Ectodermal cell (in vitro differentiated cells): ENCODE measurements around the gene KIF5C.

Experiments used
- H3K27ac ChIP-seq: 2 replicates; pipeline ENCODE4 v1.7.0; 2013; ENCODE audit warnings: mild to moderate bottlenecking, low read depth, low read length; ENCODE audit not compliant: insufficient read depth, poor library complexity, severe bottlenecking
- H3K27me3 ChIP-seq: 2 replicates; pipeline ENCODE4 v1.7.0; 2013; ENCODE audit warnings: mild to moderate bottlenecking, low read length; ENCODE audit not compliant: insufficient read depth, control insufficient read depth, poor library complexity, severe bottlenecking
- H3K36me3 ChIP-seq: one replicate; pipeline ENCODE4 v1.7.0; 2013; ENCODE audit warnings: low read length; ENCODE audit not compliant: control insufficient read depth, insufficient read depth
- H3K4me1 ChIP-seq: one replicate; pipeline ENCODE4 v1.7.0; 2013; ENCODE audit warnings: low read length; ENCODE audit not compliant: control insufficient read depth, insufficient read depth
- H3K4me3 ChIP-seq: 2 replicates; pipeline ENCODE4 v1.7.0; 2013; ENCODE audit warnings: low read depth, low read length, control low read depth; ENCODE audit not compliant: insufficient read depth
- H3K9me3 ChIP-seq: 2 replicates; pipeline ENCODE4 v1.7.0; 2013; ENCODE audit warnings: mild to moderate bottlenecking, low read length, moderate library complexity; ENCODE audit not compliant: control insufficient read depth
- WGBS, 2 experiments: methylation state at CpG; one replicate each; pipeline ENCODE4 v1.1.7; 2013; ENCODE audit warnings: missing lambda C conversion rate in 2 of 2; 5-methylcytosine and 5-hydroxymethylcytosine counted together

Gene KIF5C

DNA sequence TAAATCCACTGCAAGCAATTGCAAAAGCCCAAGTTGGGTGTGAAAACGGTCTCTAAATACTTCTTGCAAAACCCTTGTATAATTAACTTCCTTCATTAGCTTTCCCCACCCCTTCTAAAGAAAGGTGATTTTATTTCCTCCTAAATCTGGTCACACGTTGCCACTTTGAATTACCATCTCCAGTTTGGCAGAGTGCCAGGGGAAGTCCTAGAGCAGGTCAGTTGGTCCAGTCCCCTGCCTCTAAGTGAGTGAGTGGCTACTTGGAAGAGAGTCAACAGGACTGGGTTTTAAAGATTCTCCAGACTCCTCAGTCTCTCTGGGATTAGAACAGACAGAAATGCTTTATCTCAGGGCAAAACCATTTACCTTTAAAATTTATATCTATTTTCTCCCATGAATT, 144.7 kb downstream of the KIF5C start:
- Histone ChIP-seq H3K4me3 (no peak overlapping the region), H3K27me3 (no peaks in the 10 kb centered on the region), H3K9me3 (no peaks in the 10 kb centered on the region), H3K4me1 (no peaks in the 10 kb centered on the region), H3K36me3 (no peaks in the 10 kb centered on the region), H3K27ac (no peak overlapping the region)
- WGBS, 2 experiments, result 86 to 89% methylated on average over 2 of the region's 2 CpGs

DNA sequence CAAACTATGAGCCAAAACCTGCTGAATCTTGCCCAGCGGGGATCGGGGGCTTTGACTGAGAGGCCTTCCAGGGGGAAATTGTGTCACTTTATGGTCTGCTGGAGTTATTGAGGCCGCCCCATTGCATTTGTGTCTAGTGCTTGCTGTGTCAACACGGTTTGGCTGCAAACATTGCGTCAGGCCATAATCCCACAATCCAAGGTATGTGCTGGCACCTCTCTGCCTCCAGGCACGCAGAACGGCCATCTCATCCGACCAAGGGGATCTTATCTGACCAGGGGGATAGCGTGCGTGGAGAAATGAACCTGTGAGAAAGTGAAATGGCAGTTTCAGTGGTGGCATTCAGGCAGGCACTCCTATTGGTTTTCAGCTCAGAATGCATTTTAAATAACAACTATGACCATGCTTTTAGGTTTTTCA, 145.4 kb downstream of the KIF5C start:
- Histone ChIP-seq H3K9me3 (no peaks in the 10 kb centered on the region), H3K4me1 (no peaks in the 10 kb centered on the region), H3K36me3 (no peaks in the 10 kb centered on the region), H3K4me3 (no peak overlapping the region), H3K27me3 (no peaks in the 10 kb centered on the region), H3K27ac (no peak overlapping the region)
- WGBS, 2 experiments, result 94 to 96% methylated on average over 10 of the region's 10 CpGs

DNA sequence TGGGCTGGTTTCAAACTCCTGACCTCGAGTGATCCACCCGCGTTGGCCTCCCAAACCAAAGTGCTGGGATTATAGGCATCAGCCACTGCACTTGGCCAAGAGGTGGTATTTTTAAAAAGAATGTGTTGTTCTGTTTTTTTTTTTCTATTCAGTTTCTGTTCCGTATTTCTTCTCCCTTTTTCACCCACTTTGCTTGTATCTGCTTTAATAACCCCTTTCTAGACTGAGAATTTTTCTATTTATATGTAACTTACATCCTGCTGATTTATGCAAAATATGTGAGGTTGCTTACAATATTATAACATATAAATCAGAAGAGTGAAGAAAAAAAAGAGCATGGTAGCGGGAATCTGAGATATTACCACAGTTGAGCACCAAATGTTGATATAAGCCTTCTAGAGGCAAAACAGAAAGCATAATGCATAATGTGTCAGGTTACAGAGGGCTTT, 146.3 kb downstream of the KIF5C start:
- WGBS, 2 experiments, result 91 to 99% methylated on average over 4 of the region's 5 CpGs
- Histone ChIP-seq H3K9me3 (no peaks in the 10 kb centered on the region), H3K4me3 (no peak overlapping the region)

GRCh38 chr2:149021761-149022160, 146.7 kb downstream of the KIF5C start:
- Histone ChIP-seq H3K4me1 (no peaks in the 10 kb centered on the region), H3K27ac (no peak overlapping the region), H3K9me3 (no peaks in the 10 kb centered on the region), H3K27me3 (no peaks in the 10 kb centered on the region), H3K36me3 (no peaks in the 10 kb centered on the region), H3K4me3 (no peak overlapping the region)
- WGBS, 2 experiments, result 95 to 97% methylated on average over 6 of the region's 6 CpGs

More for the DNA sequence above, 146.3 kb downstream of the KIF5C start:
- H3K27me3 ChIP-seq, result no peaks in the 10 kb centered on the region
- no peak overlapping the region for H3K27ac ChIP-seq
- H3K4me1 ChIP-seq, result no peaks in the 10 kb centered on the region
- no peaks in the 10 kb centered on the region for H3K36me3 ChIP-seq

DNA sequence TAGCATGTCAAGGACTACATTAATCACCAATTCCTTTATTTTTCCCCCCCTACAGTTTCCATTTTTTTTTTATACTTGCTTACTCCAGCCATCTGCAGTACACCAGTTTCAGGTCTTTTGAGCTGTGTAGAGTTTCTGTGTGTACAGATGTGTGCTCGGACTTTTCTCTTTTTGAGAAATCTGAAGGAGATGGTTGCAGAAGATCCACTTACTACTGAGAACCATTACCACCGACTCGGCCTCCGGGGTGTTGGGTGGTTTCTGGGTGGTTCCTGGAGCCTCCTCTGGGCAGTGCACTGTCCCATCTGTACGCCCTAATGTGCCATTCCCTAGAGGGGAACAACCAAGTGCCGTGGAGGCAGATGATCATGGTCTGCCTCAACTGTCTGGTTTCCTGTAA, 148.1 kb downstream of the KIF5C start:
- no peak overlapping the region for H3K27ac ChIP-seq
- peaks cover 10% of the 10 kb centered on the region for H3K4me1 ChIP-seq
- no peaks in the 10 kb centered on the region for H3K36me3 ChIP-seq
- 93 to 97% methylated on average over 6 of the region's 6 CpGs for WGBS, 2 experiments
- no peak overlapping the region for H3K4me3 ChIP-seq
- no peaks in the 10 kb centered on the region for H3K9me3 ChIP-seq
- no peaks in the 10 kb centered on the region for H3K27me3 ChIP-seq

- Histone ChIP-seq H3K9me3 (no peaks in the 10 kb centered on the region), H3K36me3 (no peaks in the 10 kb centered on the region), H3K27ac (no peak overlapping the region), H3K4me3 (no peak overlapping the region), H3K27me3 (no peaks in the 10 kb centered on the region), H3K4me1 (peaks cover 10% of the 10 kb centered on the region)
- WGBS, 2 experiments, result 41 to 51% methylated on average over 6 to 7 of the region's 7 CpGs
These were observed 152.7 kb downstream of the KIF5C start for GRCh38 chr2:149027590-149028250.

DNA sequence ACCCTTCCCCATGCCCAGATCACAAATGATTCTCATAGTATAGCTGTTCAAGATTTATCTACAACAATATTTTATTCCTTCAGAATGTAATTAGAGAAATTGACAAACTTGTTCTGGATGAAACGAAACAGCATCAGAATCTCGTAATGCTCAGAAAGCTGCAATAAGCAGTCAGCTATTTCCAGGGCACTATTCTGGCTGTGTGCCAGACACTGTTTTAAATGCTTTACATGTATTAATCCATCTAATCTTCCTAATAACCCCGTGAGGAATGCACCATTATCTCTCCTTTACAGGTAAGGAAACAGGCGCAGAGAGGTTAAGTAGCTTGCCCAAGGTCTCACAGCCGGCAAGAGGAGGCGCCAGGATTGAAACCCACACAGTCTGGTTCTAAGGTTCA, 153.3 kb downstream of the KIF5C start:
- no peaks in the 10 kb centered on the region for H3K27me3 ChIP-seq

GRCh38 chr2:149028891-149029290, 153.9 kb downstream of the KIF5C start:
- H3K4me3 ChIP-seq, result no peak overlapping the region
- H3K36me3 ChIP-seq, result no peaks in the 10 kb centered on the region
- peaks cover 10% of the 10 kb centered on the region for H3K4me1 ChIP-seq
- no peaks in the 10 kb centered on the region for H3K9me3 ChIP-seq
- no peaks in the 10 kb centered on the region for H3K27me3 ChIP-seq
- H3K27ac ChIP-seq, result no peak overlapping the region
- WGBS, 2 experiments, result 88 to 94% methylated on average over 1 to 2 of the region's 2 CpGs

More for the DNA sequence above, 153.3 kb downstream of the KIF5C start:
- Histone ChIP-seq H3K4me3 (no peak overlapping the region), H3K36me3 (no peaks in the 10 kb centered on the region), H3K27ac (no peak overlapping the region), H3K9me3 (no peaks in the 10 kb centered on the region), H3K4me1 (peaks cover 10% of the 10 kb centered on the region)
- 91 to 93% methylated on average over 6 of the region's 6 CpGs for WGBS, 2 experiments

DNA sequence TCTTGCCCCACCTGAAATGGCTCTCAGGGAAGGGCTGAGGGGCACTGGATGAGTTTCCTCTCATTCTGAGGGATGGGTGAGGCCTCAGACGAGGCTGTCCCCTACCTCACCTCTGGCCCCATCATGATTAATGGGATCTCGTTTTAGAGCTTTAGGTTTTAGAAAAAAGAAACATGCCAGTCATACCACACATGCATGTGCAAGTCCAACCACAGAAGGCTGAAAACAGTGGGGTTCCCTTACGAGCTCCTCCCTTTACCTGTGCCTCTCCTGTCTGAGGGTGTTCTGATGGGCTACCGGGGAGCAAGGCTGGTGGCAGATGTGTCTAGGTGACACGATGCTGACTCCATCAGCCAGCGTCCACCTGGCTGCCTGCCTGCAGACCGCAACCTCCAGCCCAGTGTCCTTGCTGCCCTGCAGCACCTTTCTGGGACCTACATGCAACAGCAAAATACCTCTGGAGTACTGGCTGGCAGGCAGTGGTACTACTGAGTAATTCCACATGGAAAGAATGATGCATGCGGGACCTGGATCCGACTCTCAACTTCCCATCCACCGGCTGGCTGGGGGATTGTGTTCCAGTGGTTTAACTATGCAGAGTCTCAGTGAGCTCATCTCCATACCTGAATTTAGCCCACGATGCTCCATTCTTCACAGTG, 154.4 kb downstream of the KIF5C start:
- Histone ChIP-seq H3K9me3 (no peaks in the 10 kb centered on the region), H3K4me3 (no peak overlapping the region), H3K27me3 (no peaks in the 10 kb centered on the region), H3K27ac (no peak overlapping the region), H3K36me3 (no peaks in the 10 kb centered on the region), H3K4me1 (peaks cover 12% of the 10 kb centered on the region)
- WGBS, 2 experiments, result 91 to 92% methylated on average over 11 of the region's 11 CpGs

- H3K9me3 ChIP-seq, result no peaks in the 10 kb centered on the region
- no peak overlapping the region for H3K27ac ChIP-seq
- WGBS, 2 experiments, result 97% methylated on average over 4 of the region's 4 CpGs
- H3K36me3 ChIP-seq, result no peaks in the 10 kb centered on the region
- no peaks in the 10 kb centered on the region for H3K27me3 ChIP-seq
- no peak overlapping the region for H3K4me3 ChIP-seq
- peaks cover 14% of the 10 kb centered on the region for H3K4me1 ChIP-seq
These were observed 156.4 kb downstream of the KIF5C start for GRCh38 chr2:149031396-149031795.
